PC-9 (cell line): ENCODE results near the gene APC. TPM values are rescaled to one million over a fixed set of nuclear protein-coding genes. Genes with fewer than 3 reads are reported as not detected.
"Not testable (repeated sequence)": the region's sequence is repeated elsewhere in the genome, so short reads cannot be mapped to it uniquely, and the experiment has no call there.

Experiments
- BruUV-seq: library from RNA; stranded (reverse); fragments of 400-500 nt; replicated peaks from 2 replicates; lab custom pipeline; 2021; lab: Mats Ljungman, UMichigan
- CTCF ChIA-PET: fragments of 300-600 bp; sonication (Branson Sonifier 250); formaldehyde crosslinking; loops from one replicate; lab custom pipeline; 2022; ENCODE audit warnings: antibody characterized with exemption; lab: Charles Lee
- POLR2A ChIA-PET: fragments of 300-600 bp; sonication (Branson Sonifier 250); formaldehyde crosslinking; loops from one replicate; lab custom pipeline; 2022; ENCODE audit warnings: antibody characterized with exemption; ENCODE audit not compliant: unreplicated experiment; lab: Charles Lee
- DNase-seq, 2 experiments: peaks; one replicate each; pipeline versions ENCODE4 v3.0.0 to v3.0.0-alpha.2; 2015 to 2022; ENCODE audit warnings: mixed read lengths in 1 of 2
- H2AFZ ChIP-seq: fragments of 200-600 bp; sonication (generic); 2 replicates; pipeline ENCODE4 v1.8.1; 2017; ENCODE audit warnings: antibody characterized with exemption
- H3F3A ChIP-seq: fragments of 200-600 bp; sonication (generic); 2 replicates; pipeline ENCODE4 v1.8.1; 2017; ENCODE audit warnings: antibody characterized with exemption, mild to moderate bottlenecking, low read depth; ENCODE audit not compliant: insufficient read depth
- H3K27ac ChIP-seq: fragments of 200-600 bp; sonication (generic); 2 replicates; pipeline ENCODE4 v1.6.1; 2016; ENCODE audit warnings: mixed run types
- H3K27me3 ChIP-seq: fragments of 200-600 bp; sonication (generic); 2 replicates; pipeline ENCODE4 v1.6.1; 2016; ENCODE audit warnings: low read depth, mixed run types; ENCODE audit not compliant: insufficient read depth
- H3K36me3 ChIP-seq: fragments of 200-600 bp; sonication (generic); 2 replicates; pipeline ENCODE4 v1.6.1; 2016; ENCODE audit warnings: low read depth, mixed run types
- H3K4me1 ChIP-seq: fragments of 200-600 bp; sonication (generic); replicated peaks from 2 replicates; pipeline ENCODE4 v1.6.1; 2016; ENCODE audit warnings: mixed run types; ENCODE audit not compliant: insufficient read depth
- H3K4me2 ChIP-seq: fragments of 200-600 bp; sonication (generic); 2 replicates; pipeline ENCODE4 v1.6.1; 2017; ENCODE audit warnings: mixed run types
- H3K4me3 ChIP-seq: fragments of 200-600 bp; sonication (generic); 2 replicates; pipeline ENCODE4 v1.6.1; 2016; ENCODE audit warnings: mixed run types
- H3K79me2 ChIP-seq: fragments of 200-600 bp; sonication (generic); 2 replicates; pipeline ENCODE4 v1.6.1; 2017; ENCODE audit warnings: low read depth, mixed run types
- H3K9me2 ChIP-seq: fragments of 200-600 bp; sonication (generic); 2 replicates; pipeline ENCODE4 v1.8.1; 2017; ENCODE audit warnings: mild to moderate bottlenecking; ENCODE audit not compliant: insufficient read depth
- H3K9me3 ChIP-seq: fragments of 200-600 bp; sonication (generic); 2 replicates; pipeline ENCODE4 v1.8.1; 2016; ENCODE audit warnings: low read depth; ENCODE audit not compliant: insufficient read depth
- H4K20me1 ChIP-seq: fragments of 200-600 bp; sonication (generic); 2 replicates; pipeline ENCODE4 v1.8.1; 2017; ENCODE audit not compliant: insufficient read depth
- EZH2 ChIP-seq: fragments of 200-600 bp; sonication (generic); IDR thresholded peaks from 2 replicates; pipeline ENCODE4 v1.8.0; 2017; ENCODE audit warnings: antibody characterized with exemption, low read depth
- intact Hi-C: fragments of 100-400 bp; cut with micrococcal nuclease; formaldehyde crosslinking; loops from one replicate; pipeline ENCODE4 v1.10.0; 2022; ENCODE audit not compliant: unreplicated experiment
- total RNA-seq: library from RNA; stranded (reverse); gene quantifications from 2 replicates; pipeline ENCODE4 v1.2.3, GENCODE V29; 2021
- TF ChIP-seq, protein P1 (sequence below): fragments of 200-600 bp; sonication (generic); conservative IDR thresholded peaks from 2 replicates; pipeline ENCODE4 v1.6.1; 2017; ENCODE audit warnings: mixed run types, antibody characterized with exemption, mild to moderate bottlenecking, moderate library complexity

The APC gene
- total RNA-seq, 1 experiment from 2014 or later: 23.5 TPM

DNA sequence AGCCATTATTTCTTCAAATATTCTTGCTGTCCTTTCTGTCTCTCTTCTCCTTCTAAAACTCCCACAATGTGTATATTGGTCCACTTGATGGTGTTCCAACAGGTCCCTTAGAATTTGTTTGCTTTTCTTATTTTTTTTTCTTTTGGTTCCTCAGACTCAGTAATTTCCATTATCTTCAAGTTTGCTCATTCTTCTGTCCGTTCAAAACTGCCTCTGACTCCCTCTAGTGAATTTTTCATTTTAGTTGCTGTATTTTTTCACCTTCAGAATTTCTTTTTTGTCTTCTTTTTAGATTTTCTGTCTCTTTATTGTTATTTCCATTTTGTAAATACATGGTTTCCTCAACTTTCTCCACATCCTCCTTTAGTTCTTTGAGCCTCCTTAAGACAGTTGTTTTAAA, 117.0 kb downstream of the APC start:
- no peaks in the 10 kb centered on the region for H3K79me2 ChIP-seq
- CTCF ChIA-PET: no interaction called here
- DNase-seq: no peak
- H3K27me3 ChIP-seq: no peaks in the 10 kb centered on the region
- no peak overlapping the region for H3K4me2 ChIP-seq
- no peak overlapping the region for H3K27ac ChIP-seq
- H3K36me3 ChIP-seq: no peaks in the 10 kb centered on the region
- POLR2A ChIA-PET: no interaction called here
- no peak overlapping the region for H3K4me3 ChIP-seq
- no peaks in the 10 kb centered on the region for H3K9me3 ChIP-seq
- TF ChIP-seq, protein P1, sequence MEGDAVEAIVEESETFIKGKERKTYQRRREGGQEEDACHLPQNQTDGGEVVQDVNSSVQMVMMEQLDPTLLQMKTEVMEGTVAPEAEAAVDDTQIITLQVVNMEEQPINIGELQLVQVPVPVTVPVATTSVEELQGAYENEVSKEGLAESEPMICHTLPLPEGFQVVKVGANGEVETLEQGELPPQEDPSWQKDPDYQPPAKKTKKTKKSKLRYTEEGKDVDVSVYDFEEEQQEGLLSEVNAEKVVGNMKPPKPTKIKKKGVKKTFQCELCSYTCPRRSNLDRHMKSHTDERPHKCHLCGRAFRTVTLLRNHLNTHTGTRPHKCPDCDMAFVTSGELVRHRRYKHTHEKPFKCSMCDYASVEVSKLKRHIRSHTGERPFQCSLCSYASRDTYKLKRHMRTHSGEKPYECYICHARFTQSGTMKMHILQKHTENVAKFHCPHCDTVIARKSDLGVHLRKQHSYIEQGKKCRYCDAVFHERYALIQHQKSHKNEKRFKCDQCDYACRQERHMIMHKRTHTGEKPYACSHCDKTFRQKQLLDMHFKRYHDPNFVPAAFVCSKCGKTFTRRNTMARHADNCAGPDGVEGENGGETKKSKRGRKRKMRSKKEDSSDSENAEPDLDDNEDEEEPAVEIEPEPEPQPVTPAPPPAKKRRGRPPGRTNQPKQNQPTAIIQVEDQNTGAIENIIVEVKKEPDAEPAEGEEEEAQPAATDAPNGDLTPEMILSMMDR: no peak
- no peak for TF ChIP-seq EZH2
- H3K4me1 ChIP-seq: no peaks in the 10 kb centered on the region
- H4K20me1 ChIP-seq: no peaks in the 10 kb centered on the region
- intact Hi-C loops: no loop called here
- H3F3A ChIP-seq: no peaks in the 10 kb centered on the region
- no peak overlapping the region for H2AFZ ChIP-seq
- no TSS peak for BruUV-seq
- 0 out of 2 replicates have a peak, but pooled peaks cover 3% of the 10 kb centered on the region for H3K9me2 ChIP-seq

DNA sequence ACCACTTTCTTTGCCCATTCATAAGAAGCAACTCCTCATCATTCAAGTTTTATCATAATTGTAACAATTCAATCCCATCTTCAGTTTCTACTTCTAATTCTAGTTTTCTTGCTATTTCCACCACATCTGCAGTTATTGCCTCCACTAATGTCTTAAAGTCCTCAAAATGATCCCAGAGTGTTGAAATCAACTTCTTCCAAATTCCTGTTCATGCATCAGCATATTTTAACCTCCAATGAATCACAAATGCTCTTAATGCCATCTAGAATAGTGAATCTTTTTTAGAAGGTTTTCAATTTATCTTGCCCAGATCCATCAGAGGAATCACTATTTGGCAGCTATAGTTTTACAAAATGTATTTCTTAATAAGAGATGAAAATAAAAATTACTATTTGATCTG, 120.2 kb downstream of the APC start:
- no TSS peak for BruUV-seq
- Histone ChIP-seq H4K20me1 (peaks cover 5% of the 10 kb centered on the region), H3F3A (no peaks in the 10 kb centered on the region), H3K9me2 (no peaks in the 10 kb centered on the region), H3K36me3 (peaks cover 4% of the 10 kb centered on the region; the same call in 1 of the 2 replicates), H3K79me2 (peaks cover 17% of the 10 kb centered on the region), H3K27ac (no peak overlapping the region), H3K9me3 (no peaks in the 10 kb centered on the region), H3K4me3 (no peak overlapping the region), H3K4me1 (peaks cover 14% of the 10 kb centered on the region), H3K27me3 (no peaks in the 10 kb centered on the region), H2AFZ (no peak overlapping the region), H3K4me2 (no peak overlapping the region)
- POLR2A ChIA-PET: no interaction called here
- no peak for DNase-seq
- CTCF ChIA-PET: no interaction called here
- TF ChIP-seq EZH2: no peak
- TF ChIP-seq, protein P1: no peak
- intact Hi-C loops: no loop called here

DNA sequence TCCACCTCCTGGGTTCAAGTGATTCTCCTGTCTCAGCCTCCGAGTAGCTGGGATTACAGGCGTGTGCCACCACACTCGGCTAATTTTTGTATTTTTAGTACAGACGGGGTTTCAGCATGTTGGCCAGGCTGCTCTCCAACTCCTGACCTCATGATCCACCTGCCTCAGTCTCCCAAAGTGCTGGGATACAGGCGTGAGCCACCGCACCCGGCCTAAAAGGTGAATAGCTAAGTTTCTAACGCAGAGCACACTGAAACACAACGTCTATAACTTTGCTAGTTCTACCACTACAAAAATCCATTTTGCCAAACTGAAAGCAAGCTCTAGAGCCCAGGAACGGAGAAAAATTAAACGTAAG, 122.9 kb downstream of the APC start:
- Histone ChIP-seq H3F3A (peaks cover 14% of the 10 kb centered on the region; the same call in 1 of the 2 replicates), H3K79me2 (peaks cover 41% of the 10 kb centered on the region), H3K36me3 (peaks cover 31% of the 10 kb centered on the region), H3K4me1 (peaks cover 20% of the 10 kb centered on the region), H3K27ac (peak overlapping the region; percentile 69), H4K20me1 (peaks cover 21% of the 10 kb centered on the region), H2AFZ (peak overlapping the region; percentile 97), H3K4me2 (peak overlapping the region; percentile 83), H3K4me3 (peak overlapping the region; percentile 84)
- POLR2A ChIA-PET: interaction anchor here (0.8 kb wide), 1 partner anchor 12 kb away, joined by 11 read pairs; no protein-coding TSS in a partner anchor
- H3K9me2 ChIP-seq, H3K27me3 ChIP-seq, H3K9me3 ChIP-seq, DNase-seq: not testable (repeated sequence)
- TSS peak; percentile 99 for BruUV-seq
- CTCF ChIA-PET: interaction anchor here (0.8 kb wide), 1 partner anchor 12 kb away, joined by 8 read pairs; no protein-coding TSS in a partner anchor
- intact Hi-C loops: loop anchor here (5.0 kb wide), 1 partner anchor 117 kb away; the partner anchor contains the start of gene DCP2
